NB4 (cell line): Measurements from ENCODE around the gene EBLN2.

ENCODE experiments used
- POLR2A ChIP-seq: IDR thresholded peaks from 2 replicates; pipeline ENCODE4 v1.6.1; 2011; ENCODE audit warnings: mild to moderate bottlenecking; ENCODE audit not compliant: insufficient read length; ENCODE audit errors: extremely low read depth
- TF ChIP-seq, protein P1 (sequence below): IDR thresholded peaks from one replicate; pipeline ENCODE4 v1.5.1; 2012; ENCODE audit warnings: low read depth, low read length

DNA sequence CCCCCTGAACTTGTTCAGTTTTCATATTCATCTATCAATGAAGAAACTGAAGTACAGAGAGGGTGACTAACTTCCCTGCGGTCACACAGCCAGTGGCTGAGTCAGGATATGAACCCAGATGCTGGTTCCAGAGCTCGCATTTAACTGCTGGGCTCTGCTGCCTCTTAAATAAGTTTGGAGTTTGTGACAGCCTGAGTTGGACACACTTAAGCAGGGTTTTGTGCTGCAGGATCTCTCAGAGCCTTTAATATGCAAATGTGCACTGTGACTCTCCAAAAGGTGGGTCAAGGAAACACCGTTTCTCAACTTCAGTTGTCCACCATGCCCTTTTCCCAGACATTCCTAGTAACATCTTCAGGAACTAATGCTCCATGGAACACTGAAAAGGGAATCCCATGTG, 45.8 kb downstream of the EBLN2 start:
- TF ChIP-seq, protein P1, sequence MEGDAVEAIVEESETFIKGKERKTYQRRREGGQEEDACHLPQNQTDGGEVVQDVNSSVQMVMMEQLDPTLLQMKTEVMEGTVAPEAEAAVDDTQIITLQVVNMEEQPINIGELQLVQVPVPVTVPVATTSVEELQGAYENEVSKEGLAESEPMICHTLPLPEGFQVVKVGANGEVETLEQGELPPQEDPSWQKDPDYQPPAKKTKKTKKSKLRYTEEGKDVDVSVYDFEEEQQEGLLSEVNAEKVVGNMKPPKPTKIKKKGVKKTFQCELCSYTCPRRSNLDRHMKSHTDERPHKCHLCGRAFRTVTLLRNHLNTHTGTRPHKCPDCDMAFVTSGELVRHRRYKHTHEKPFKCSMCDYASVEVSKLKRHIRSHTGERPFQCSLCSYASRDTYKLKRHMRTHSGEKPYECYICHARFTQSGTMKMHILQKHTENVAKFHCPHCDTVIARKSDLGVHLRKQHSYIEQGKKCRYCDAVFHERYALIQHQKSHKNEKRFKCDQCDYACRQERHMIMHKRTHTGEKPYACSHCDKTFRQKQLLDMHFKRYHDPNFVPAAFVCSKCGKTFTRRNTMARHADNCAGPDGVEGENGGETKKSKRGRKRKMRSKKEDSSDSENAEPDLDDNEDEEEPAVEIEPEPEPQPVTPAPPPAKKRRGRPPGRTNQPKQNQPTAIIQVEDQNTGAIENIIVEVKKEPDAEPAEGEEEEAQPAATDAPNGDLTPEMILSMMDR, result no peak
- no peak for TF ChIP-seq POLR2A
